MM.1S (cell line): Measurements from ENCODE around the gene NCKAP5.

Experiments
- DNase-seq: peaks from one replicate; pipeline ENCODE4 v3.0.0-alpha.2; 2015
- H2AFZ ChIP-seq: fragments of 300-600 bp; sonication (generic); 2 replicates; pipeline ENCODE4 v1.6.0; 2016; ENCODE audit warnings: antibody characterized with exemption, low read length
- H3F3A ChIP-seq: fragments of 300-600 bp; sonication (generic); 2 replicates; pipeline ENCODE4 v1.6.1; 2016; ENCODE audit warnings: mild to moderate bottlenecking, antibody characterized with exemption, low read length, moderate library complexity, mixed read lengths; ENCODE audit not compliant: insufficient read depth
- H3K27ac ChIP-seq: fragments of 300-600 bp; sonication (generic); 2 replicates; pipeline ENCODE4 v1.5.1; 2016; ENCODE audit warnings: mild to moderate bottlenecking, low read length
- H3K27me3 ChIP-seq: fragments of 300-600 bp; sonication (generic); replicated peaks from 2 replicates; pipeline ENCODE4 v1.6.0; 2016; ENCODE audit warnings: low read length; ENCODE audit not compliant: insufficient read depth
- H3K36me3 ChIP-seq: fragments of 300-600 bp; sonication (generic); replicated peaks from 2 replicates; pipeline ENCODE4 v1.6.1; 2016; ENCODE audit warnings: mild to moderate bottlenecking, low read length, mixed read lengths; ENCODE audit not compliant: insufficient read depth
- H3K4me1 ChIP-seq: fragments of 300-600 bp; sonication (generic); 2 replicates; pipeline ENCODE4 v1.6.1; 2016; ENCODE audit warnings: low read length, mixed read lengths
- H3K4me2 ChIP-seq: fragments of 300-600 bp; sonication (generic); 2 replicates; pipeline ENCODE4 v1.6.0; 2016; ENCODE audit warnings: low read depth, low read length
- H3K4me3 ChIP-seq: fragments of 300-600 bp; sonication (generic); 2 replicates; pipeline ENCODE4 v1.5.1; 2016; ENCODE audit warnings: low read length, mixed read lengths
- H3K79me2 ChIP-seq: fragments of 300-600 bp; sonication (generic); 2 replicates; pipeline ENCODE4 v1.6.1; 2016; ENCODE audit warnings: mixed run types, low read length, mixed read lengths
- H3K9ac ChIP-seq: fragments of 300-600 bp; sonication (generic); 2 replicates; pipeline ENCODE4 v1.6.1; 2016; ENCODE audit warnings: low read length, mixed read lengths
- H3K9me2 ChIP-seq: fragments of 300-600 bp; sonication (generic); replicated peaks from 2 replicates; pipeline ENCODE4 v1.6.1; 2016; ENCODE audit warnings: mild to moderate bottlenecking, low read length, mixed read lengths; ENCODE audit not compliant: insufficient read depth
- H3K9me3 ChIP-seq: fragments of 300-600 bp; sonication (generic); replicated peaks from 2 replicates; pipeline ENCODE4 v1.6.1; 2016; ENCODE audit warnings: mild to moderate bottlenecking, low read length, mixed read lengths; ENCODE audit not compliant: insufficient read depth
- H4K20me1 ChIP-seq: fragments of 300-600 bp; sonication (generic); 2 replicates; pipeline ENCODE4 v1.6.1; 2016; ENCODE audit warnings: mild to moderate bottlenecking, low read length, moderate library complexity, mixed read lengths; ENCODE audit not compliant: insufficient read depth
- EZH2 ChIP-seq: fragments of 300-600 bp; sonication (generic); optimal IDR thresholded peaks from 2 replicates; pipeline ENCODE3; 2017; ENCODE audit warnings: low read depth, mild to moderate bottlenecking, antibody characterized with exemption, low read length, mixed read lengths
- EZH2phosphoT487 ChIP-seq: fragments of 300-600 bp; sonication (generic); IDR thresholded peaks from 2 replicates; pipeline ENCODE4 v1.6.1; 2018; ENCODE audit warnings: antibody characterized with exemption, low read length
- TF ChIP-seq, protein P1 (sequence below): fragments of 300-600 bp; sonication (generic); IDR thresholded peaks from 2 replicates; pipeline ENCODE4 v1.5.1; 2016; ENCODE audit warnings: antibody characterized with exemption, low read length, mixed read lengths

Gene NCKAP5

DNA sequence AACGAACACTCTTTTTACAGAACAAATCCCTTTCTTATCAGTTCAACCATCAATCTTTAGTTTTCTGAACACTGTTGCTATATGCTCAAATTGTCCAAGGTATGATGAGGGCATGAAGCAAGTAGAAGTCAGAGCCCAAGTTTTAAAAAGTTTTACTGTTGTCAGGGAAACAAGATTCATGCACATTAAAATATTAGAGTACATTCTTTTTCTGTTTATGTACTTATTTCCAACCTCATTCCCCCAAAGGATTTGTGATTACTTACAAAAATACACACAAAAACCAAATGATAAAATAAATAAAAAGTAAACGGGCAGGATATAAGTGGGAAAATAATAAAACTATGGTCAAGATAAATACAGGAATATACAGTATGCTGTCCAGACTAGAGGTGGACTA is 15.4 kb downstream of the NCKAP5 start:
- Histone ChIP-seq H3K4me1 (no peaks in the 10 kb centered on the region), H3K36me3 (no peaks in the 10 kb centered on the region), H3K4me2 (no peak overlapping the region), H3F3A (no peaks in the 10 kb centered on the region), H4K20me1 (no peaks in the 10 kb centered on the region), H3K27ac (no peak overlapping the region), H3K9me3 (no peaks in the 10 kb centered on the region), H3K27me3 (no peaks in the 10 kb centered on the region), H3K9me2 (no peaks in the 10 kb centered on the region), H2AFZ (no peak overlapping the region), H3K79me2 (no peaks in the 10 kb centered on the region), H3K4me3 (no peak overlapping the region), H3K9ac (no peak overlapping the region)
- TF ChIP-seq EZH2phosphoT487, result no peak
- TF ChIP-seq, protein P1, sequence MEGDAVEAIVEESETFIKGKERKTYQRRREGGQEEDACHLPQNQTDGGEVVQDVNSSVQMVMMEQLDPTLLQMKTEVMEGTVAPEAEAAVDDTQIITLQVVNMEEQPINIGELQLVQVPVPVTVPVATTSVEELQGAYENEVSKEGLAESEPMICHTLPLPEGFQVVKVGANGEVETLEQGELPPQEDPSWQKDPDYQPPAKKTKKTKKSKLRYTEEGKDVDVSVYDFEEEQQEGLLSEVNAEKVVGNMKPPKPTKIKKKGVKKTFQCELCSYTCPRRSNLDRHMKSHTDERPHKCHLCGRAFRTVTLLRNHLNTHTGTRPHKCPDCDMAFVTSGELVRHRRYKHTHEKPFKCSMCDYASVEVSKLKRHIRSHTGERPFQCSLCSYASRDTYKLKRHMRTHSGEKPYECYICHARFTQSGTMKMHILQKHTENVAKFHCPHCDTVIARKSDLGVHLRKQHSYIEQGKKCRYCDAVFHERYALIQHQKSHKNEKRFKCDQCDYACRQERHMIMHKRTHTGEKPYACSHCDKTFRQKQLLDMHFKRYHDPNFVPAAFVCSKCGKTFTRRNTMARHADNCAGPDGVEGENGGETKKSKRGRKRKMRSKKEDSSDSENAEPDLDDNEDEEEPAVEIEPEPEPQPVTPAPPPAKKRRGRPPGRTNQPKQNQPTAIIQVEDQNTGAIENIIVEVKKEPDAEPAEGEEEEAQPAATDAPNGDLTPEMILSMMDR, result no peak
- no peak for DNase-seq

GRCh38 chr2:133541797-133542196 is 26.5 kb downstream of the NCKAP5 start:
- H3K9me2 ChIP-seq, result no peaks in the 10 kb centered on the region
- no peaks in the 10 kb centered on the region for H3K4me1 ChIP-seq
- DNase-seq, result no peak
- H3K9me3 ChIP-seq, result no peaks in the 10 kb centered on the region
- no peak overlapping the region for H3K4me3 ChIP-seq
- H3K79me2 ChIP-seq, result no peaks in the 10 kb centered on the region
- H4K20me1 ChIP-seq, result no peaks in the 10 kb centered on the region
- H3K27ac ChIP-seq, result no peak overlapping the region
- no peak overlapping the region for H3K9ac ChIP-seq
- no peak overlapping the region for H2AFZ ChIP-seq
- H3K27me3 ChIP-seq, result no peaks in the 10 kb centered on the region
- no peak overlapping the region for H3K4me2 ChIP-seq
- H3K36me3 ChIP-seq, result no peaks in the 10 kb centered on the region
- no peaks in the 10 kb centered on the region for H3F3A ChIP-seq
- TF ChIP-seq, protein P1, result no peak
- no peak for TF ChIP-seq EZH2
- TF ChIP-seq EZH2phosphoT487, result no peak

- Histone ChIP-seq H3K4me3 (no peak overlapping the region), H3K4me2 (no peak overlapping the region), H2AFZ (no peak overlapping the region), H4K20me1 (no peaks in the 10 kb centered on the region), H3K27ac (no peak overlapping the region), H3F3A (no peaks in the 10 kb centered on the region), H3K79me2 (no peaks in the 10 kb centered on the region), H3K27me3 (no peaks in the 10 kb centered on the region), H3K36me3 (no peaks in the 10 kb centered on the region), H3K9ac (no peak overlapping the region), H3K9me3 (no peaks in the 10 kb centered on the region), H3K4me1 (no peaks in the 10 kb centered on the region), H3K9me2 (no peaks in the 10 kb centered on the region)
- DNase-seq, result no peak
- TF ChIP-seq EZH2, result no peak
- TF ChIP-seq EZH2phosphoT487, result no peak
- TF ChIP-seq, protein P1, result no peak
These were observed 26.9 kb downstream of the NCKAP5 start for GRCh38 chr2:133541376-133541775.
